SH-SY5Y (cell line): ENCODE data around the gene WHRN.

Experiments used
- GATA2 ChIP-seq: IDR thresholded peaks from 2 replicates; pipeline ENCODE4 v1.6.1; 2011; ENCODE audit warnings: mild to moderate bottlenecking, low read depth, low read length
- GATA3 ChIP-seq: IDR thresholded peaks from 2 replicates; pipeline ENCODE4 v1.6.1; 2011; ENCODE audit warnings: low read depth, mild to moderate bottlenecking, low read length, moderate library complexity

WHRN gene

GRCh38 chr9:114362394-114362793 lies 142.9 kb downstream of the WHRN start:
- TF ChIP-seq GATA2 (no peak), GATA3 (no peak)

- TF ChIP-seq GATA3 (no peak), GATA2 (no peak)
Observed at GRCh38 chr9:114361542-114361941, 143.7 kb downstream of the WHRN start.

- TF ChIP-seq GATA2 (no peak), GATA3 (no peak)
Observed at GRCh38 chr9:114359801-114360200, 145.5 kb downstream of the WHRN start.

- no peak for TF ChIP-seq GATA2
- no peak for TF ChIP-seq GATA3
Observed at GRCh38 chr9:114357911-114358328, 147.4 kb downstream of the WHRN start.

- TF ChIP-seq GATA3, result no peak
Observed at GRCh38 chr9:114357360-114357759, 147.9 kb downstream of the WHRN start.

GRCh38 chr9:114356792-114357191 lies 148.5 kb downstream of the WHRN start:
- TF ChIP-seq GATA2, result no peak
- TF ChIP-seq GATA3, result no peak

GRCh38 chr9:114355821-114356220 lies 149.5 kb downstream of the WHRN start:
- TF ChIP-seq GATA2, result no peak
- no peak for TF ChIP-seq GATA3
